HK-2 (cell line): ENCODE results near the gene IQSEC1.
A peak's percentile ranks its signal among the peaks of the same experiment; 100 is the strongest.

ENCODE experiments used
- DNase-seq: peaks from one replicate; pipeline ENCODE4 v3.0.0-alpha.2; 2018; ENCODE audit not compliant: unreplicated experiment

The IQSEC1 gene

GRCh38 chr3:13068269-13069010, 4.8 kb downstream of the IQSEC1 start:
- DNase-seq, result no peak

- DNase-seq, result no peak
Measured at GRCh38 chr3:13067778-13068177, 5.5 kb downstream of the IQSEC1 start.

DNA sequence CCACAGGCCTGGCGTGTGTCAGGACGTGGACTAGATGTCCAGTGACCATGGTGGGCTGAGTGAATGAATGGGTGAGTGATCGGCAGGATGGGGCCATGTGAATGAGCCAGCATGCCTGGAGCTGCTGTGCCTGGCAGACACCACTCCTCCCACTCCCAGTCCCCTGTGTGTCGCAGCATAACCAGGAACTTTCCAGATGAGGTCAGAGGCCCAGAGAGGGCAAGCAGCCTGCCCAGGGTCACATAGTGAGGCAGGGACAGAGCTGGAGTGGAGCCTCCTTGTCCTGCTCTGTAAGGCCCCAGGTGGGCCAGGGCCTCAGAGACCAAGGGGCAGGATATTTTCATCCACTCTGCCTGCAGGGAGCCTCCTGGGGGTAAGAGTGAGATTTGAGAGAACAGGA, 6.4 kb downstream of the IQSEC1 start:
- no peak for DNase-seq

- DNase-seq, result no peak
Measured at GRCh38 chr3:13066236-13066635, 7.0 kb downstream of the IQSEC1 start.

GRCh38 chr3:13065727-13066126, 7.5 kb downstream of the IQSEC1 start:
- DNase-seq, result no peak

DNA sequence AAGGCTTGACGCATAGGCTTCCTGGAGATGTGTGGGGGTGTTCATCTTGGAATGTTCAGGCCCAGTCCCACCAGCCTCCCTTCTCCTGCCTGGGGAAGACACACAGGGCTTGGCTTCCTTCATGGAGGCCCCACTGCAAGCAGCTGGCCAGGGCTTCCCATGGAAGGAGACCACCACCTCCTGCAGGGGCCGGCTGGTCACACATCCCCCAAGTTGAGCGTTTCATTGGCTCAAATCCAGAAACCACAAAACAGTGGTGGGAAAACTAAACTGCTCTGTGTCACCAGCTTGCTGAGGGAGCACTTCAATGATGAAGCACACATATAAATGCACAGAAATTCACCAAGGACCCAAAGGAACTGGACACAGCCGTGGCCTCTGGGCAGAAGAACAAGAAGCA, 8.3 kb downstream of the IQSEC1 start:
- no peak for DNase-seq

DNA sequence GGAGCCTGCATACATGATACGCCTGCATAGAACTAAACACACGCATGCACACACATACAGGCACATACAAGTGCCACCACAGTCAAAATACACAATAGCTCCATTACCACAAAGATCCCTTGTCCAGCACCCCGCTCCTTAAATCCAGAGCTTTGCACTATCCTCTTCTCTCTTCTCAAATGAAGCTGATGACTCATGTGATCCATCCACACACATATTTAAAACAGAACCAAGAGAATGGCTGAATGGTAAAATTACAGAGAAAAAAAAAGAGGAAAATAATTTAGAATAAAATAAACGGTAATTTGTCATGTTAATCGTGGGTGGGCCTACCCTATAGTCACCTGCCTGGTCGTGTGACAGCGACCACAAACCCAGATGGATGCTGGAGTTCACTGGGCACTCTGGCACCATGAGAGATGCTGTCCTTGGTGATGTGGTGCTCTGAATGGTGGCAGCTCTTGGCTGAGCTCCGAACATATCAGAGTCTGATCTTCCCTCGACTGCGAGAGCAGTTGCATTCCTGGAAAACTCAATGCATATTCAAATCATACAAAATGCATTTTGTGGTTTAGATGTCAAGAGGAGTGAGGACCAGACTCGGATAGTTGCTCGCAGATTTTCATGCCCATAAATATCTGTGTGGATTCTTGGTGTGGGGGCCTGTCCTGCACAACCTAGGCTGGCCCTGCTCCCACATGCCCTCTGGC, 8.9 kb downstream of the IQSEC1 start:
- DNase-seq, result no peak

DNA sequence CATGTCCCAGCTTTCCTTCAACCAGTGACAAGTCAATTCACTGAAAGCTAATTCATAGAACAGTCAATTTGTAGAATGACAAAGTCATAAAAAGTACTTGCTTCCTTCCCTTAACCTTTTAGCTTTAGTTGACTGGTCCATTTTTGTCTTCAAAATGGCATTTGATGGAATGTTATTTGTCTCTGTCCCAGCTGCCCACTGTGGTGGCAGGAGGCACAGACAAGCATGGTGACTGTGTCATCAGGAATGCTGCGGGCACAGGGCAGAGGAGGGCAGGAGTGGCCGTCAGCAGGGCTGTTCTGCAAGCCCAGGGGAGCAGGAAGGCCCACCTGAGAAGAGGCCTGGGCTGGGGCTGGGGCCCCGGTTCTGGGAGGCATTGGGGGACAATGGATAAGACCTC, 10.0 kb downstream of the IQSEC1 start:
- peak; percentile 6 for DNase-seq

DNA sequence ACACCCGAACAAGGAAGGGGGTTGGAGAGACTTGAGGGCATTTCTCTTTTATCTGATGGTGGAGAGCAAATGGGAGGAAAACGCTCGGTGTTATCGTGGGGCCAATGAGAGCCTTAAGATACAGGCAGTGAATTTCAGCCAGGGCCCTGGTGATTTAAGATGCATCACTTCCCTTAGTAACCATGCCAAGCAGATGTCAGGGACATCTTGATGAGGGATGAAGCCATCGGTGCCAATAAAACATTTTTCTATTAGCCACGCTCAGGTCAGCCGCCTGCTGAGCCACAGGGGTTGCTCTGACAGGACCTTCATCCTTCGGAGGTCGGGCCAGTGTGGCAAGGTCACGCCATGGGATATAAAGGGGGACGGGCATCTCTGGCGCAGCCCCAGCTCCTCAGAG, 10.6 kb downstream of the IQSEC1 start:
- no peak for DNase-seq

DNA sequence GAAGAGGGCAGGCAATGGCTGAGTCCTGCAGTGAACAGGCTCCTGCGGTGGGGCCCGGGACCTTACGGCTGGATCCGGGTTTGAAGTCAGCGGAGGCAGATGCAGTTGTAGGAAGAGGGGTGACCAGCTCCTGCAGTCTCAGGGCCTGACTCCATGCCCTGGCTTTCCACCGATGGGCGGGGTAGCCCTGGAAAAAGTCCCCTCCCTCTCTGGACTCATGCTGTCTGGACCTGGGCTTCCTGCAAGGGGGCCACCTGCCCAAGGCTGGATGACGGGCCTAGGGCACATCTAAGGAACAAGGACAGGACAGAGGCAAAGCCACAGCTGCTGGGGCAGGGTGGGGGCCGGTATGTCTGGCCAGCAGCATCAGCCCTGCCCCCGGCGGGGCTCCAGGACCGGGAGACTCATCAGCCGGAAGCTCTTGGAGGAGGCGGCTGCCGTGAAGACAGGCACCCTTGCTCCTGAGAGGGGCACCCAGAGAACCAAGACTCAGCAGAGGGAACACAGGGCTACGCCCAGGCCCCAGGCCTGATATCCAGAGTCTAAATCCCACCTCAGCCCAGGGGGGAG, 12.8 kb downstream of the IQSEC1 start:
- DNase-seq, result no peak

DNA sequence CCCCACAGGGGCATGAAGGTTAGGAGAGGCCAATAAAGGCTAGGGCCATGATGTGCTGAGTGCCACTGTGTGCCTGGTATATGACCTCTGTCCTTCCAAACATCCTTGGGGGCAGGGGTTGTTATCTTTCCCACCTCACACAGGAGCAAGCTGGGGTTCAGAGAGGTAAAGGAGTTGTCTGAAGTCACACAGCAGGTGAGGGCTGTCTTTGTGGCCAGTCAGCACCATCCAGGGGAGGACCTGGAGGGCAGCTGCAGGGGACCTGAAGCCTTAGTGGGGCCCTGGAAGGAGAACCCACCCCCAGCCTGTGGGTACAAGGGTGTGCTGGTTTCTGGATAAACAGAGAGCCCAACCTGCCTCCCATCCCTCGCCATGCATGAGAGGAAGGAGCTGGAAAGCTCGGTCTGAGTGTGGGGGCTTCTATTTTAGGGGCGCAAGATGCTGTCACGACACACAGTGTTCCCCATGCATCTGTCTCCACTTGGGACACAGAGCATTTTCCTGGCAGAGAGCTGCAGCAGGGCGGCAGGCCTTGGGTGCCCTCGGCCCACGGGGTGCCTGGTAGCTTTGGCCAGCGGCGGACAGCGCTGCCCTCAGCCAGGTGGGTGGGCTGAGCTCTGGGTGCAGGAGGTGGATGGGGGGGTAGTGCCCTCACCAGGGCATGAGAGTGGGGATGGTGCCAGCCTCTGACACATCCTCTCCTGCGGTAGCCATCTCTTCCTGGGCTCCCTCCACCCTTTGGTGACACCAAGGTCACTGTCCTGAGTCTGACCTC, 14.7 kb downstream of the IQSEC1 start:
- no peak for DNase-seq

- DNase-seq, result no peak
Measured at GRCh38 chr3:13057282-13058040, 15.8 kb downstream of the IQSEC1 start.

DNA sequence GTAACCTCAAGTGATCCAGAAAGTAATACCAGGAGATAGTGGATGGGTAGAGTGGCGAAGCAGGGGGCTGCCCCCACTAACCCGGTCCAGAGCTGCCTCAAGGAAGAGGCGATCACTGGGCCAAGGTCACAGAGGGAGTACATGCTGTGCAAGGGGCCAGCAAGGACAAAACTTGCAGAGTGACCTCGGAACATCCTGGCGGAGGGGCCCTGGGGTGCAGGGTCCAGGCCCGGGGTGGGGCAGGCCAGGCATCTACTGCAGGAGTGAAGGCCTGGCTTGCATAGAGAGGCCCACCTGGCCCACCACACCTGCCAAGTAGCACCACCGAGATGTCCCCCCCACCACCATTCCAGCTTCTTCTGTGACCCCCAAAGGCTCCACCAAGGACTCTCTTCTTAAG, 17.6 kb downstream of the IQSEC1 start:
- DNase-seq, result no peak

GRCh38 chr3:13054341-13055285, 18.6 kb downstream of the IQSEC1 start:
- DNase-seq, result no peak

DNA sequence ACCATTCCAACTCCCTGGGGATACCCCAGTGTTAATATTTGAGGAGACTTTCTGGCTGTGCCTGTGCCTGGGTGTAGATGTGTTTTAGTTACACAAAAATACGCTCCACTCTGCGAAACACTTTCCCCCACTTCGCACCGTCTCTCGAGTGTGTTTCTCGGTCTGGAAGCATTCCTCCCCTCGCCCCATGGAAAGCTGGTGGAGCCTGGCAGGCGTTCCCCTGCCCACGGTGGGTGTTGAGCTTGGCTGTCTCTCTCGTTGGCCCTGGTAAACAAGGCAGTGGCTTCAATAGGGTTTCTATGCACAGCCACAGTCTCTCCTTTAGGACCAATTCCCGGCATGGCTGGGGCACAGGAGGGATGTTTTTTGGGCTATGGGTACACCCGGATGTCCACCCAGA, 19.3 kb downstream of the IQSEC1 start:
- DNase-seq, result no peak

DNA sequence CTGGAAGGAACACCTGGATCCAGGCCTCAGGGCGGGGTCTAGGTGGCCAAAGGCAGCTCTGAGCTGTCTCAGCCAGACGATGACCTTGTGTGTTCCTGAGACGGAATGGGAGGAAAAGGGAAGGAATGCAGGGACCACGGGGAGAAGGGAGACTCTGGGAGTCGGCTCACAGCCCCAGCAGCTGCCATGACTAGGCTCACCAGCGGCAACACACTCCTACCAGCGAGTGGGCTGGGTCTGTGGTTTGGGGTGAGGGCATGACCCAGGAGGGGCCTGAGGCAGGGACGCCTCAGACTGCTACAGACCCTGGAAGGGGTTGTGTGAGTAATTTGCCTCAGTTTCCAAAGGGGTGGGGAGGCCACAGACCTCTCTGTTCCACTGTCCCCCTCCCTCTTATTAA, 19.8 kb downstream of the IQSEC1 start:
- DNase-seq, result no peak

- no peak for DNase-seq
Measured at GRCh38 chr3:13052191-13052820, 20.9 kb downstream of the IQSEC1 start.

GRCh38 chr3:13051581-13051980, 21.6 kb downstream of the IQSEC1 start:
- DNase-seq, result no peak

GRCh38 chr3:13051066-13051465, 22.2 kb downstream of the IQSEC1 start:
- no peak for DNase-seq

GRCh38 chr3:13050446-13050845, 22.8 kb downstream of the IQSEC1 start:
- DNase-seq, result no peak
